ENCODE data around the gene STPG4. TPM values are rescaled to one million over a fixed set of nuclear protein-coding genes. Genes with fewer than 3 reads are reported as not detected.

STPG4 gene
- total RNA-seq, 4 donors from 2014 or later = 1.7 to 5.8 TPM; not detected in 2

GRCh38 chr2:47054868-47055267, 100.2 kb downstream of the STPG4 start:
- peak overlapping the region in 2 of 4 donors; percentile 79 to 84 for H3K27ac ChIP-seq
- TF ChIP-seq CTCF (IDR thresholded peaks at IDR 0.05) (no peak), POLR2A (IDR thresholded peaks at IDR 0.05) (no peak)
- peaks cover 0 to 35% (median 0%) of the 10 kb centered on the region in 3 donors for H3K36me3 ChIP-seq

GRCh38 chr2:47054036-47054555, 101.0 kb downstream of the STPG4 start:
- H3K27me3 ChIP-seq = no peaks in the 10 kb centered on the region
- no peaks in the 10 kb centered on the region for H3K9me3 ChIP-seq
- H3K4me1 ChIP-seq = peaks cover 0 to 37% (median 21%) of the 10 kb centered on the region in 4 donors
- H3K27ac ChIP-seq = no peak overlapping the region
- DNase-seq = no peak
- no peak overlapping the region for H3K4me3 ChIP-seq
- H3K36me3 ChIP-seq = peaks cover 0 to 42% (median 0%) of the 10 kb centered on the region in 3 donors
- TF ChIP-seq CTCF (IDR thresholded peaks at IDR 0.05) (no peak), POLR2A (IDR thresholded peaks at IDR 0.05) (no peak)

More at GRCh38 chr2:47054868-47055267, 100.2 kb downstream of the STPG4 start:
- H3K4me3 ChIP-seq = no peak overlapping the region
- no peak for DNase-seq
- no peaks in the 10 kb centered on the region for H3K9me3 ChIP-seq
- H3K27me3 ChIP-seq = no peaks in the 10 kb centered on the region
- peaks cover 0 to 37% (median 21%) of the 10 kb centered on the region in 4 donors for H3K4me1 ChIP-seq

- H3K9me3 ChIP-seq = no peaks in the 10 kb centered on the region
- no peak for TF ChIP-seq CTCF (IDR thresholded peaks at IDR 0.05)
- no peak for TF ChIP-seq POLR2A (IDR thresholded peaks at IDR 0.05)
- no peak overlapping the region for H3K27ac ChIP-seq
- no peak for DNase-seq
- no peak overlapping the region for H3K4me3 ChIP-seq
- H3K27me3 ChIP-seq = no peaks in the 10 kb centered on the region
- H3K36me3 ChIP-seq = peaks cover 0 to 47% (median 0%) of the 10 kb centered on the region in 3 donors
- peaks cover 0 to 28% (median 18%) of the 10 kb centered on the region in 4 donors for H3K4me1 ChIP-seq
These were observed 102.3 kb downstream of the STPG4 start for GRCh38 chr2:47052847-47053246.

- H3K9me3 ChIP-seq = no peaks in the 10 kb centered on the region
- peaks cover 0 to 60% (median 0%) of the 10 kb centered on the region in 3 donors for H3K36me3 ChIP-seq
- DNase-seq = no peak
- TF ChIP-seq CTCF (IDR thresholded peaks at IDR 0.05) (no peak), POLR2A (IDR thresholded peaks at IDR 0.05) (no peak)
- no peak overlapping the region for H3K27ac ChIP-seq
- no peak overlapping the region for H3K4me3 ChIP-seq
- no peaks in the 10 kb centered on the region for H3K27me3 ChIP-seq
- peaks cover 0 to 15% (median 5%) of the 10 kb centered on the region in 4 donors for H3K4me1 ChIP-seq
These were observed 103.5 kb downstream of the STPG4 start for GRCh38 chr2:47051562-47051961.

GRCh38 chr2:47050762-47051161, 104.3 kb downstream of the STPG4 start:
- Histone ChIP-seq H3K4me3 (no peak overlapping the region), H3K9me3 (no peaks in the 10 kb centered on the region), H3K36me3 (peaks cover 0 to 68% (median 0%) of the 10 kb centered on the region in 3 donors), H3K27me3 (no peaks in the 10 kb centered on the region), H3K4me1 (peaks cover 0 to 7% (median 1%) of the 10 kb centered on the region in 4 donors), H3K27ac (no peak overlapping the region)
- TF ChIP-seq POLR2A (IDR thresholded peaks at IDR 0.05) = no peak
- TF ChIP-seq CTCF (IDR thresholded peaks at IDR 0.05) = no peak
- DNase-seq = no peak

Measured in Peyer's patch (tissue), 4 donors.